ENCODE measurements around the gene FRMD8.

Gene FRMD8, protein sequence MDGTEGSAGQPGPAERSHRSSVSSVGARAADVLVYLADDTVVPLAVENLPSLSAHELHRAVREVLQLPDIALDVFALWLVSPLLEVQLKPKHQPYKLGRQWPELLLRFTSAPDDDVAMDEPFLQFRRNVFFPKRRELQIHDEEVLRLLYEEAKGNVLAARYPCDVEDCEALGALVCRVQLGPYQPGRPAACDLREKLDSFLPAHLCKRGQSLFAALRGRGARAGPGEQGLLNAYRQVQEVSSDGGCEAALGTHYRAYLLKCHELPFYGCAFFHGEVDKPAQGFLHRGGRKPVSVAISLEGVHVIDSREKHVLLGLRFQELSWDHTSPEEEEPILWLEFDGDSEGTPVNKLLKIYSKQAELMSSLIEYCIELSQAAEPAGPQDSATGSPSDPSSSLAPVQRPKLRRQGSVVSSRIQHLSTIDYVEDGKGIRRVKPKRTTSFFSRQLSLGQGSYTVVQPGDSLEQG

DNA sequence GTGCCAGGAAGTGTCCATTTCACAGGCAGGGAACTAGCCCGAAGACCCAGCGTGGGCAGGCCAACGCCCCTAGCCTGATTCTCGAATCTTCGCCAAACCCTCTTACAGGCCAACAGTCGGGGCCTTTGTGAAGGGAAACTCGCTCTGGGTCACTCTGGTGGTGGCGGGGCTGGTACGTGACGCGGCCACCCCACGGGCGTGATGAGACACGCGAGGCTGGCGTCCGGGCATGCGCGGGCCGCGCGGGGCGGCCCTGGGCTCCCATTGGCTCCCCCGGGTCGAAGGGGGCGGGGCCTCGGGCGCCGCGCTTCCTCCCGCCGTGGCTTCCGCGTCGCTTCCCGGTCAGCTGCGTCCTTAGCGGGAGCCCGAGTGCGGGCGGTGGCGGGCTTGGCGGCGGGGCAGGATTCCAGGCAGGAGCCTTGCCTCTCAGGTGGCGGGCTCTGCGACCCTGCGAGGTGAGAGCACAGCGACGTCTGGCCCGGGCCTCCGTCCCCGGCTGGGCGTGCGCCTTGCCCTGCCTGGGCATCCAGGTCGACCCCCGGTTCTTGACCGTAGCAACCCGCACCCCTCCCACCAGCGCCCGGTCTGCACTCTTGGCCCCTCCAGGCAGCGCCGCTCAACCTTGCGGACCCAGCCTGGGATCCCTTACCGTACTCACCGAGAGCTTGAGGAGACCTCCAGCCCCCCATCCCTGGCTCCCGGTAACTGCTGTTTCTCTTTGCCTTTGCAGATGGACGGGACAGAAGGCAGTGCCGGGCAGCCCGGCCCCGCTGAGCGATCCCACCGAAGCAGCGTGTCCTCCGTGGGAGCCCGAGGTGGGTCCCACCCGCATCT, at the start of gene FRMD8:
TSS of gene FRMD8 (plus strand) at position 331 of the 834 bp plus-strand sequence. CDS start at position 731, 400 bp downstream.
- DNase-seq (ENCODE audit: low read depth in 2 of 2), result peak; percentile 83 to 87

DNA sequence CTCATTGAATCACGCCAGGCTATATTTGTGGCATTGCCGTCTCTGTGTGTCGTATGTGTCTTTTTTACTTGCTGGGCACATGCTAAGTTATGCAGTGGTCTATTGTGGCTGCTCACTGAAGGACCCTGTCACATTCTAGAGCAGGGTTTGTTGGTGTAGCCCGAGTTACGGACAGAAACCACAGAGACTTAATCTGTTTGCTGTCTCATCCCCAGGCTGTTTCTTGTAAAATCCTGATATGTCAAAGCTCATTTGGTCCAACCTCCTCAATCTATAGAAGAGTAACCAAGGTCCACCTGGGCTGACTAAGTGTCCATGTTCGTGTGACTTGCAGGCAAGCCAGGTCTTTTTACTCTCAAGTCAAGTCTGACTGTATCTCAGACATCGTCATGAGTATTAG, 47.8 kb upstream of the FRMD8 start:
- no peak for DNase-seq (ENCODE audit: low read depth in 2 of 2)

DNA sequence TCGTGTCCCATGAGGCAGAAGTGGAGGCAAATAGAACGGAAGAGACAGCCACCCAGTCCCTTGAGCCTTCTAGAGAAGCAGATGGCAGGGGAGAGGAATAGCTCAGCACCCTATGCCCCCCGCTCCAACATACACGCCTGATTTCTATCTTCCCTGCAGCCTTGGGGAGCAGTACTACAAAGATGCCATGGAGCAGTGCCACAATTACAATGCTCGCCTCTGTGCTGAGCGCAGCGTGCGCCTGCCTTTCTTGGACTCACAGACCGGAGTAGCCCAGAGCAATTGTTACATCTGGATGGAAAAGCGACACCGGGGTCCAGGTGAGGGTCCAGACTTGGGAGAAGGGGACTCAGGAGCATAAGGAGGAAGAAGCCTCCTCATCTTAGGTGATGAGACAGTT, 46.2 kb upstream of the FRMD8 start:
- DNase-seq (ENCODE audit: low read depth in 2 of 2), result no peak

DNA sequence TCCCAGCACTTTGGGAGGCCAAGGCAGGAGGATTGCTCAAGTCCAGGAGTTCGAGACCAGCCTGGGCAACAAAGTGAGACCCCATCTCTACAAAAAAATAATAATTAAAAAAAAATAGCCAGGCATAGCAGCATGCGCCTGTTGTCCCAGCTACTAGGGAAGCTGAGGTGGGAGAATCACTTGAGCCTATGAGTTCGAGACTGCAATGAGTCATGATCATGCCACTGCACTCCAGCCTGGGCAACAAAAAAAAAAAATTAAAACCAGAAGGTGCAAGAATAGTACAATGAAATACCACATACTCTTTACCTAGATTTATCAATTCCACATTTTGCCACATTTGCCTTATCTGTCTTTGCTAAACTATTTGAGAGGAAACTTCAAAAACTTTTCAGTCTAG, 44.6 kb upstream of the FRMD8 start:
- DNase-seq (ENCODE audit: low read depth in 2 of 2), result no peak

DNA sequence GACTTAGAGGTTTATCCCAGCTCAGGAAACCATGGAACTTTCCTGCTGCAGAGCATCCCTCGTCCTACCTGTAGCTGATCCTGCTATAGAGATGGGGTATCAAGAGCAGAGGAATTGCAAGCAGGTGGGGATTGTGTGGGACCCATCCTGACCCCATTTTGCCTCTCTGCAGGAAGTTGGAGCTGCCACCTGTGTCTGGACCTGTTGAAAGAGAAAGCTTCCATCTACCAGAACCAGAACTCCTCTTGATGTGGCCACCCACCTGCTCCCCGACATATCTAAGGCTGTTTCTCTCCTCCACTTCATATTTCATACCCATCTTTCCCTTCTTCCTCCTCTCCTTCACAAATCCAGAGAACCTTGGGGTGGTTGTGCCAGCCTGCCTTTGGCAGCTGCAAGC, 34.9 kb upstream of the FRMD8 start:
- no peak for DNase-seq (ENCODE audit: low read depth in 2 of 2)

DNA sequence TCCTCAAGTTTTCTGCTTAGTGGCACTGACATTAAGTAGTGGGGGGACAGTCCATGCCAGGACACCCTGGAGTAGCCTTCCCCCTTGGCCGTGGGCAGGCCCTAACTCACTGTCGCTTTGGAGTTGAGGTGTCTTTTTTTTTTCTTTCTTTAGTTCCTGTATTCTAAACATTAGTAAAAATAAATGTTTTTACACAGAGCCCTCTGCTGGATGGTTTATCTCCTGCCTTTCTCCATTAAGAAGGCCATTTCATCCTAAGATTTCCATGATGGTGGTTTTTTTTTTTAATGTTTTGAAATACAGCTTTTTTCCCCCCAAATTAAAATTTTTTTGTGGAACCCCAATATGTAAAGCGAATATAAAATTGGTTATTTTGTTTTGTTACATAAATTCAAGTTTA, 33.7 kb upstream of the FRMD8 start:
- DNase-seq (ENCODE audit: low read depth in 2 of 2), result no peak

DNA sequence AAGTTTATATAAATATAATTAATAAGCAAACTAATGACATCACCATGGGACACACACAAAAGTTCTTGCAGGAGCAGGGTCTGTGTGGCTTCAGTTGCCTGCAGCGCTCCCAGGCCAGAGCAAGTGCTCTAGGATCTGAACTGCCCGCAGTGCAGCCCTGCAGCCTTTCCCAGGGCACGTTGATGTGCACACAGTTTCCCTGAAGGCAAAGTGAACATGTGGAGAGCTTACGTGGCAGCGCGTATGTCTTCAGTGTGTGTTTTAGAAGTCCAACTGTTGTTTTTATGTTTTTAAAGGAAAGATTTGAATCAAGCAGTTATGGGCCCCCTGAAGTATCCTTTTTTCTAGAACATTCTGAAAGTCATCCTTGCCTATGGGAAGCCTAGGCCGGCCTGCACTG, 33.1 kb upstream of the FRMD8 start:
- DNase-seq (ENCODE audit: low read depth in 2 of 2), result no peak

DNA sequence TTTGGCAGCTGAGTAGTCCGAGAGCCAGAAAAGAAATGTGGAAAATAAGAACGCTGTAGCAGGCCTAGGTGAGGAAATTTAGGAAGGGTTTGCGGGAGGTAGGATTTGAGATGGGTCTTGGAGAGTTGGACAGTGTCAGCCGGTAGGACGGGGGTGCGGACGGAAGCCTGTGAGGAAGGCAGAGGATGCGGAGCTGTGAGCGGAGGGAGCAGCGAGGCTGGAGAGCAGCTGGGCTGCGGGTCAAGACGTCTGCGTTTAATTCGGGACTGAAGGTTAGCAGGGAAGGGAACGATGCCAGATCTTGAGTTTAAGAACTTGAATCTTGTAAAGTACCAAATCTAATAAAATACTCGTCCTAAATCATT, 32.6 kb upstream of the FRMD8 start:
- no peak for DNase-seq (ENCODE audit: low read depth in 2 of 2)

DNA sequence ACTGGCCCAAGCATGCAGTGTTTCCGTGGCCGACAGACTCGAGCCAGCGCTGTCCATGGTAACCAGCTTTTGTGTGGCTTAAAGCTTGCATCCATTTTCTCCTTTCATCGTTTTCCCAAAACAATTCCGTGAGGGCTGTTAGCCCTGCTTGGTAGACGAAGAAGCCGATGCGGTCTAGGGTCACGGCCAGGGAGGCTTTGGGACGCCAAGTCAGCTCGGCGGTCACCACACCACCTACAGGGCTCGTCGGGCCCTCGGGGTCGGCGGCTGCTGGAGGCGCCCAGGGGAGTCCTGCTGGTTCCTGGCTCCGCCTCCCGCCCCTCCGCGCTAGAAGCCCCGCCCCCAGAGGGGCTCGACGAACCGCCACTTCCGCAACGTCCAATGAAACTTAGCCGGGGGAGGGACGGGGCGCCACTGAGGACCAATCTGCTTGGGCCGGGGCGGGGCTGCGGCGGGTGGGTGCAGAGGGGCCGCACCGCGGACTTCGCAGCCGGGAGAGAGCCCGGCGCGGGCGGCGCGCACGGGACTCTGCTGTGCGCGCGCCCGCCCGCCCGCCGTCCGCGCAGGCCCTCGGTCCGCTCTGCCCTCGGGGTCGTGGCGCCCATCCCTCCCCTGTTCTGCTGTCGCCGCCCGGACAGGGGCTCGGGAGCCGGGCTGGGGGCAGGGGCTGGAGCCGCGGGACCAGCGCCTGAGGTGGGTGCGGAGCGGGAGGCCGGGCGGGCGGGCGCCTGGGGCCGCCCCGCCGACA, 32.0 kb upstream of the FRMD8 start, which contains the start of gene TIGD3:
TSS of gene TIGD3 (plus strand) at position 487 of the 748 bp plus-strand sequence. CDS start 1,058 bp downstream, outside the sequence.
- peak; percentile 95 to 97 for DNase-seq (ENCODE audit: low read depth in 2 of 2)

DNA sequence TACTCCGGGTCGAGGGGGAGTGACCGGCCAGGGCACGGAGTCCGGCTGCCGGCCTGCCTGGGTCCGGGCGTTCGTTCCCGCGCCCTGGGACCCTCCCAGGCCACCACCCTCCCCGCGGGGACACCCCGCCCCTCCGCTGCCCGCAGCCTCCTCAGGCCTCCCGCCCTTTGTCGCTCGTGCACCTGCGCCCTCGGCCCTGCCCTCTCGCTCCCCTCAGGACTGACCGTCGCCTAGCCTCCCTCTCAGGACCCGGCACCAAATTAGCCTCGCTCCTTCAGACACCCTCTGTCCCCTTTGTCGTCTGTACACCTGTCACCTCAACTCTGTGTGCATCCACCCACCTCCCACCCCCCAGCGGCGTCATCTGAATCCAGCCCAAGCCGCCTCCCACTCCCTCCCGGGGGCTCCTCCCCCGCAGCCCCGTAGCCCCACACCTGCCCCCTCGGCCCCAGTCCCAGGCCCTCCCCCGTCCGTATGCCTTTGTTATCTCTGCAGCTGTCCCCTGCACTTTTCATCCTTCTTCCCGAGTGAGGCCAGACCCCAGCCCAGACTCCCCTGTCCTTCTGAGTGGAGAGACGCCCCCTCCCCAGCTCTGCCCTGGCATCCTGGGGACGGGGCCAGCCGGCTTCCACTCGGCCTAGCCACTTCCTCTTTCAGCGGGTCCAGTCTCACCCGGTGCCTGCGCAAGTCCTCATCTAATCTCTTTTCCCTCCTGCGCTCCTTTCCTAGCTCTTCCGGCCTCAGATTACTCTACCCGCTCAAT, 31.2 kb upstream of the FRMD8 start:
- peak; percentile 44 to 56 for DNase-seq (ENCODE audit: low read depth in 2 of 2)

DNA sequence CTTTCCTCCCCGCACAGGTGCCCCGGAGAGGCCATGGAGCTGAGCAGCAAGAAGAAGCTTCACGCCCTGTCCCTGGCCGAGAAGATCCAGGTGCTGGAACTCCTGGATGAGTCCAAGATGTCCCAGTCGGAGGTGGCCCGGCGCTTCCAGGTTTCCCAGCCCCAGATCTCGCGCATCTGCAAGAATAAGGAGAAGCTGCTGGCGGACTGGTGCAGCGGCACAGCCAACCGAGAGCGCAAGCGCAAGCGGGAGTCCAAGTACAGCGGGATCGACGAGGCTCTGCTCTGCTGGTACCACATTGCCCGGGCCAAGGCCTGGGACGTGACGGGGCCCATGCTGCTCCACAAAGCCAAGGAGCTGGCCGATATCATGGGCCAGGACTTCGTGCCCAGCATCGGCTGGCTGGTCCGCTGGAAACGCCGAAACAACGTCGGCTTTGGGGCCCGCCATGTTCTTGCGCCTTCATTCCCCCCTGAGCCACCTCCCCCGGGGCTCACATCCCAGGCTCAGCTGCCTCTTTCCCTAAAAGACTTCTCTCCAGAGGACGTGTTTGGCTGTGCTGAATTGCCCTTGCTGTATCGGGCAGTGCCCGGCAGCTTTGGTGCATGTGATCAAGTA, 30.6 kb upstream of the FRMD8 start:
- no peak for DNase-seq (ENCODE audit: low read depth in 2 of 2)

DNA sequence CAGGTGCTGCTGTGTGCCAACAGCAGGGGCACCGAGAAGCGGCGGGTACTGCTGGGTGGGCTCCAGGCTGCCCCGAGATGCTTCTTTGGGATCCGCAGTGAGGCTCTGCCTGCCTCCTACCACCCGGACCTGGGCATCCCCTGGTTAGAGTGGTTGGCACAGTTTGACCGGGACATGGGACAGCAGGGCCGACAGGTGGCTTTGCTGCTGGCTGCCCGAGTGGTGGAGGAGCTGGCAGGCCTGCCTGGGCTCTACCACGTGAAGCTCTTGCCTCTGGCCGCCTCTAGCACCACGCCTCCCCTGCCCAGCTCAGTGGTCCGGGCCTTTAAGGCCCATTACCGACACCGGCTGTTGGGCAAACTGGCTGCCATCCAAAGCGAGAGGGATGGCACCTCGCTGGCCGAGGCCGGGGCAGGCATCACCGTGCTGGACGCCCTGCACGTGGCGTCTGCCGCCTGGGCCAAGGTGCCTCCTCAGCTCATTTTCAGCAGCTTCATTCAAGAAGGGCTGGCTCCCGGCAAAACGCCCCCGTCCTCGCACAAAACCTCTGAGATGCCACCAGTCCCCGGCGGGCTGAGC, 30.0 kb upstream of the FRMD8 start:
- DNase-seq (ENCODE audit: low read depth in 2 of 2), result no peak

DNA sequence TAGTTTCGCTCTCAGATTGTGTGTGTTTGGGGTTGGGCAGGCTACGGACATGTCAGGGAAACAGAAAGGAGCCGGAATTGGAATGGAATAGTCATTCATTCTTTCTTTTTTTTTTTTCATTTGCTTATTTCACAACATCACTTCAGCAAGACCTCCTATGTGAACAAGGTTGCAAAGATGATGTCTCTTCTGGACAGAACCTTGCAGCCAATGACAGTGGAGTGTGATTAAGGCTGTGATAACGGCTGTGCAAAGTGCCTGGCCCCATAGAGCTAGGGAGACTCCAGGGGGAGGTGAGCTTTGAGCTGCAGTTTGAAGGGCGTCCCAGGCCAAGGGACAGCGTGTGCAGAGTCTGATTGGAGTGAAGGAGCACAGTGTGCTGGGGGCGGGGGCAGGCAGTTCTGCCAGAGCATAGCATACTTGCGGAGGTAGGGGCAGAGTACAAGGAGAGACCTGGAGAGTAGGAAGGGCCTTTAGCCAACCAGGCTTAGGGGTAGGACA, 28.5 kb upstream of the FRMD8 start:
- DNase-seq (ENCODE audit: low read depth in 2 of 2), result no peak

DNA sequence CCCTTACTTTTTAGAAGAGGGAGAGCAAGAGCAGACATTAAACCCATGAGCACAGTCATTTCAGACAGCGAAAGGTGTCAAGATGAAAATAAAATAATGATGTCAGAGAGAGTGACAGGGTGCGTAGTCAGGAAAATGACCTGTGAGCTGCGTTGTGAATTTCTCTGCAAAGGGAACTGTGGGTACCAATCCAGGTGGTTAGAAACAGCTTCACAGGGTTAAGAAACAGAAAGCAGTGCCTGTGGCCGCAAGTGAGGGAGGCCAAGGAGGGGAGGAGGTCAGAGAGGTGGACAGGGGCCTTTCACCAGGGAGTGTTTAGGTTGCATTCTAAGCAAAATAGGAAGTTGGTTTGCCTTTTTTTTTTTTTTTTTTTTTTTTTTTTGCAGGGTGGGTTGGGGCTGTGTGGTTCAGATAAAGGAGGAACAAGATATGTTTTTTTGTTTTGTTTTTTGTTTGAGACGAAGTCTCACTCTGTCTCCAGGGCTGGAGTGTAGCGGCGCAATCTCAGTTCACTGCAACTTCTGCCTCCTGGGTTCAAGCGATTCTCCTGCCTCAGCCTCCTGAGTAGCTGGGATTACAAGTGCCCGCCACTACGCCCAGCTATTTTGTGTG, 24.0 kb upstream of the FRMD8 start:
- DNase-seq (ENCODE audit: low read depth in 2 of 2), result no peak

DNA sequence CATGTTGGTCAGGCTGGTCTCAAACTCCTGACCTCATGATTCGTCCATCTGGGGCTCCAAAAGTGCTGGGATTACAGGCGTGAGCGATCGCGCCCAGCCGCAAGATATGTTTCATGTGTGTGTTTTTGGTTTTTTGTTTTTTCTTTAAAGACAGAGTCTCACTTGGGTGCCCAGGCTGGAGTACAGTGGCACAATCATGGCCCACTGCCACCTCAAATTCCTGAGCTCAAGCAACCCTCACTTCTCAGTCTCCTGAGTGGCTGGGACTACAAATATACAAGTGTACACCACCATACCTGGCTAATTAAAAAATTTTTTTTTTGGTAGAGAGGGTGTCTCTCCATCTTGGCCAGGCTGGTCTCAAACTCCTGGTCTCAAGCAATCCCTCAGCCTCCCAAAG, 23.5 kb upstream of the FRMD8 start:
- DNase-seq (ENCODE audit: low read depth in 2 of 2), result no peak

DNA sequence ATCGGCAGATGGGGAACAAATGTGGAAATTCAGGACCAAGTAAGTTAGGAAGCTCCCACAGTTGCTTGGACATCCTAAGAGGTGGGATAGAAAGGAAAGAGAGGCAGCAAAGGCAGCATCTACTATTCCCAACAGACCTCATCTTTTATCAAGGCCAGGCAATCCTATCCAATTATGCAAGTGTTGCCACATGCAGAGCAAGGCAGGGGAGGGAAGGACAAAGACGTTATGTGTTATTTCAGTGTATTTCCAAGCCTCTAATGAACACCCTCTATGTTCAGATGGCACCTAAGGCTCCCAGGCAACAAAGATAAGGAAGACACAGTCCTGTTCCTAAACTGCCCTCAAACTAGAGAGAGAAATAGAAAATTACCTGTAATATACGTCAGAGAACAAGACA, 22.7 kb upstream of the FRMD8 start:
- no peak for DNase-seq (ENCODE audit: low read depth in 2 of 2)

DNA sequence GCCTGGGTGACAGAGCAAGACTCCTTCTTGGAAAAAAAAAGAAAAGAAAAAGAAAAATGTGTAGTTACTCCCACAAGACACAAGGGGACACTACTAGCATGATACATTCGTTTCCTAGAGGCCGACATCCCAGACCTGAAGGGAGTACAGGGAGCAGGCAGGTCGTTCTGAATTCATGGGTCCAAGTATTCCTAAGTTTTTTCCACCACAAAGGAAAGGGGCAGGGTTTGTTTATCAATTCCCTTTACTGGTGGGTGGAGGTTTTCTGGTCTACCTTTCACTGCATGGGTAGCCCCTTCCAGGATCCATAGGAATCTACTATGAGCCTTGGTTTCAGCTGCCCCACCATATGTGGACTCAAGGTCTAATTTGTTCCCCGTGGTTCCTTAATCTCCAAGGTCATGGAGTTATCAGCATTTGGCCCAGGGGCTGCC, 20.1 kb upstream of the FRMD8 start:
- DNase-seq (ENCODE audit: low read depth in 2 of 2), result peak in 1 of 2 donors; percentile 21

DNA sequence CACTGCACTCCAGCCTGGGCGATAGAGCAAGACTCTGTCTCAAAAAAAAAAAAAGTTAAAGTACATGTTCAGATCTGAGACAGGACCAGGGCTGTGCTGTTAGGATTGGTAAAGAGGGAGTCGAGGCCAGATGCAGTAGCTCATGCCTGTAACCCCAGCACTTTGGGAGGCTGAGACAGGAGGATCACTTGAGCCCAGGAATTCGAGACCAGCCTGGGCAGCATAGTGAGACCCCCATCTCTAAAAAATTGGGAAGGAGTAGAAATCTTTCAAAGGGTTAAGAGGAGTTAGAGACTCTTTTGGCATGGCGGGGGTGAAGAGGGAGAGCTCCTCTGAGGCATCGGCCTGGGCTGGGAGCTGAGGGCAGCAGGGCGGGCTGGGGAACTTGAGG, 15.8 kb upstream of the FRMD8 start:
- no peak for DNase-seq (ENCODE audit: low read depth in 2 of 2)

DNA sequence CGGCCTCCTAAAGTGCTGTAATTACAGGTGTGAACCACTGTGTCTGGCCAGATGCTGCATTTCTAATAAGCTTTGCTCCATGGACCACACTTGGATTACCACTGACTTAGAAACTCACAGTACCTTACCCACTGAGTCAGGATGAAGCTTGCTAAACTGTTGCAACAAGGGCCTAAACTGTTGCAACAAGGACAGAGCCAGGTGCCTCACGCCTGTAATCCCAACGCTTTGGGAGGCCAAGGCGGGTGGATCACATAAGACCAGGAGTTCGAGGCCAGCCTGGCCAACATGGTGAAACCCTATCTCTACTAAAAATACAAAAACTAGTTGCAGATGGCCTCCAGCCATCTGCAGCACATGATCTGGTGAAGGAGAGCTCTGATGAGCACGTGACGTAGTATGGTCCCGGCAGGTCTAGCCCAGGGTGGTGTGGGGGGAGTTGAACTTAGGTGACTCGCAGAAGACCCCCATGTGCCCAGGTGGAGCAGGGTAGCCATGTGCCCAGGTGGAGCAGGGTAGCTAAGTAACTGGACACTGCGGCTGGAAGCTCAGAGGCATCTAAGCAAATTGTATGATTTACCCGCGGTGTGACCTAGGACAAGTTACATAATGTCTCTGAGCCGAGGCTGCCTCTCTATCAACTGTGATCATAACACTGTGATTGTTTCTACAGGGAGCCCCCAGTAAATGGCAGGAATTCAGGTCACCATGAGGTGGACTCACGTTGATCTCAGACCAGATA, 12.4 kb upstream of the FRMD8 start:
- no peak for DNase-seq (ENCODE audit: low read depth in 2 of 2)
